SK-N-SH treated with all-trans-retinoic acid at 6 μM for 48 hours (cell line): ENCODE results near the gene RAB3IL1.

ENCODE experiments used
- ATAC-seq: fragments of 200-7000 bp; cut with Tn5 transposase; 3 replicates; pipeline ENCODE4 v1.9.1; 2020; ENCODE audit warnings: mild to moderate bottlenecking, moderate library complexity
- ARNTL ChIP-seq: fragments of 450-650 bp; formaldehyde crosslinking; IDR thresholded peaks from 2 replicates; pipeline ENCODE4 v1.5.0; 2020; ENCODE audit warnings: low read depth, mild to moderate bottlenecking, moderate library complexity, borderline replicate concordance
- BACH2 ChIP-seq: fragments of 250-450 bp; sonication (Bioruptor Pico); IDR thresholded peaks from 2 replicates; pipeline ENCODE4 v1.9.0; 2021; ENCODE audit warnings: mild to moderate bottlenecking, borderline replicate concordance
- CREB5 ChIP-seq: fragments of 250-450 bp; sonication (Bioruptor Pico); IDR thresholded peaks from 2 replicates; pipeline ENCODE4 v1.5.1; 2020; ENCODE audit warnings: low read depth, mild to moderate bottlenecking, moderate library complexity
- CSDC2 ChIP-seq: fragments of 250-450 bp; sonication (Bioruptor Pico); IDR thresholded peaks from 2 replicates; pipeline ENCODE4 v1.5.0; 2020; ENCODE audit warnings: mild to moderate bottlenecking, moderate library complexity
- CSRNP3 ChIP-seq: fragments of 250-450 bp; sonication (Bioruptor Pico); IDR thresholded peaks from 2 replicates; pipeline ENCODE4 v1.5.1; 2021; ENCODE audit warnings: mild to moderate bottlenecking, moderate library complexity
- ESRRG ChIP-seq: fragments of 250-450 bp; sonication (Bioruptor Pico); IDR thresholded peaks from 2 replicates; pipeline ENCODE4 v1.6.1; 2021; ENCODE audit warnings: mild to moderate bottlenecking
- GLIS3 ChIP-seq: fragments of 250-450 bp; sonication (Bioruptor Pico); IDR thresholded peaks from 2 replicates; pipeline ENCODE4 v1.5.0; 2020; ENCODE audit warnings: mild to moderate bottlenecking, moderate library complexity
- OSR1 ChIP-seq: fragments of 250-450 bp; sonication (Bioruptor Pico); IDR thresholded peaks from 2 replicates; pipeline ENCODE4 v1.8.0; 2022; ENCODE audit warnings: moderate library complexity, mild to moderate bottlenecking, inconsistent platforms
- PATZ1 ChIP-seq: fragments of 250-450 bp; sonication (Bioruptor Pico); IDR thresholded peaks from 2 replicates; pipeline ENCODE4 v1.8.0; 2020; ENCODE audit warnings: mild to moderate bottlenecking, moderate library complexity, borderline replicate concordance
- POU6F1 ChIP-seq: fragments of 250-450 bp; sonication (Bioruptor Pico); IDR thresholded peaks from 2 replicates; pipeline ENCODE4 v1.8.0; 2021; ENCODE audit warnings: low read depth, mild to moderate bottlenecking, moderate library complexity, borderline replicate concordance
- PPARA ChIP-seq: fragments of 250-450 bp; sonication (Bioruptor Pico); IDR thresholded peaks from 2 replicates; pipeline ENCODE4 v1.5.0; 2020; ENCODE audit warnings: mild to moderate bottlenecking, borderline replicate concordance
- SNAI2 ChIP-seq: fragments of 250-450 bp; sonication (Bioruptor Pico); IDR thresholded peaks from 2 replicates; pipeline ENCODE4 v1.5.0; 2020; ENCODE audit warnings: mild to moderate bottlenecking, moderate library complexity
- TCF4 ChIP-seq: fragments of 250-450 bp; sonication (Bioruptor Pico); IDR thresholded peaks from 2 replicates; pipeline ENCODE4 v1.8.0; 2021; ENCODE audit warnings: mild to moderate bottlenecking, moderate library complexity, borderline replicate concordance
- TOX ChIP-seq: fragments of 250-450 bp; sonication (Bioruptor Pico); IDR thresholded peaks from 2 replicates; pipeline ENCODE4 v1.8.0; 2021; ENCODE audit warnings: mild to moderate bottlenecking, moderate library complexity, borderline replicate concordance
- TSHZ2 ChIP-seq: fragments of 250-450 bp; sonication (Bioruptor Pico); IDR thresholded peaks from 2 replicates; pipeline ENCODE4 v1.5.0; 2020; ENCODE audit warnings: mild to moderate bottlenecking, moderate library complexity
- ZC3H10 ChIP-seq: fragments of 250-450 bp; sonication (Bioruptor Pico); IDR thresholded peaks from 2 replicates; pipeline ENCODE4 v1.5.1; 2021; ENCODE audit warnings: mild to moderate bottlenecking, moderate library complexity
- ZFP3 ChIP-seq: fragments of 250-450 bp; sonication (Bioruptor Pico); IDR thresholded peaks from 2 replicates; pipeline ENCODE4 v1.5.0; 2020; ENCODE audit warnings: mild to moderate bottlenecking, moderate library complexity
- ZFP30 ChIP-seq: fragments of 450-650 bp; formaldehyde crosslinking; IDR thresholded peaks from 2 replicates; pipeline ENCODE4 v1.5.0; 2022; ENCODE audit warnings: mild to moderate bottlenecking, moderate library complexity
- ZNF565 ChIP-seq: fragments of 450-650 bp; formaldehyde crosslinking; conservative IDR thresholded peaks from 2 replicates; pipeline ENCODE4 v1.5.0; 2020; ENCODE audit warnings: low read depth, mild to moderate bottlenecking, moderate library complexity
- ZNF8 ChIP-seq: fragments of 450-650 bp; formaldehyde crosslinking; IDR thresholded peaks from 2 replicates; pipeline ENCODE4 v1.5.0; 2020; ENCODE audit warnings: mild to moderate bottlenecking, moderate library complexity

Gene RAB3IL1

GRCh38 chr11:61907282-61907681 is 10.1 kb downstream of the RAB3IL1 start (continued):
- TF ChIP-seq POU6F1 (CRISPR knock-in tag) (no peak), OSR1 (CRISPR knock-in tag) (no peak), TSHZ2 (CRISPR knock-in tag) (no peak), ZFP3 (CRISPR knock-in tag) (no peak), GLIS3 (CRISPR knock-in tag) (no peak), ZNF8 (CRISPR knock-in tag) (no peak), ARNTL (CRISPR knock-in tag) (no peak), TCF4 (CRISPR knock-in tag) (no peak), BACH2 (CRISPR knock-in tag) (no peak)
- TF ChIP-seq, all 23 proteins: peak for 0

- no peak for TF ChIP-seq OSR1 (CRISPR knock-in tag)
- TF ChIP-seq ESRRG (CRISPR knock-in tag) = no peak
- TF ChIP-seq CREB5 (CRISPR knock-in tag) = no peak
- TF ChIP-seq, all 23 proteins: peak for 0
- no peak for ATAC-seq
Measured at GRCh38 chr11:61906522-61906909, 10.8 kb downstream of the RAB3IL1 start.

GRCh38 chr11:61905801-61906521 is 11.4 kb downstream of the RAB3IL1 start:
- no peak for ATAC-seq
- no peak for TF ChIP-seq ESRRG (CRISPR knock-in tag)
- no peak for TF ChIP-seq GLIS3 (CRISPR knock-in tag)
- no peak for TF ChIP-seq CSDC2 (CRISPR knock-in tag)
- no peak for TF ChIP-seq CSRNP3 (CRISPR knock-in tag)
- no peak for TF ChIP-seq PPARA
- no peak for TF ChIP-seq TOX (CRISPR knock-in tag)
- no peak for TF ChIP-seq SNAI2 (CRISPR knock-in tag)
- no peak for TF ChIP-seq ZFP3 (CRISPR knock-in tag)
- no peak for TF ChIP-seq ZNF565 (CRISPR knock-in tag)
- no peak for TF ChIP-seq OSR1 (CRISPR knock-in tag)
- TF ChIP-seq ZFP30 (CRISPR knock-in tag) = no peak
- no peak for TF ChIP-seq ARNTL (CRISPR knock-in tag)
- no peak for TF ChIP-seq TSHZ2 (CRISPR knock-in tag)
- no peak for TF ChIP-seq TCF4 (CRISPR knock-in tag)
- TF ChIP-seq ZC3H10 (CRISPR knock-in tag) = no peak
- no peak for TF ChIP-seq ZNF8 (CRISPR knock-in tag)
- TF ChIP-seq CREB5 (CRISPR knock-in tag) = no peak
- TF ChIP-seq POU6F1 (CRISPR knock-in tag) = no peak
- TF ChIP-seq PATZ1 (CRISPR knock-in tag) = no peak
- TF ChIP-seq, all 23 proteins: peak for 0
